GM21723 (cell line): Measurements from ENCODE around the gene ATL1.
"Not testable (repeated sequence)": the region's sequence is repeated elsewhere in the genome, so short reads cannot be mapped to it uniquely, and the experiment has no call there.

Experiments
- ATAC-seq: cut with Tn5 transposase; IDR thresholded peaks from one replicate; pipeline ENCODE4 v1.9.1; 2021; ENCODE audit warnings: mild to moderate bottlenecking, moderate library complexity; ENCODE audit not compliant: unreplicated experiment

The ATL1 gene

GRCh38 chr14:50647753-50648152 is 87.8 kb downstream of the ATL1 start:
- no peak for ATAC-seq

GRCh38 chr14:50649691-50650090 is 89.7 kb downstream of the ATL1 start:
- peak; percentile 43 for ATAC-seq

GRCh38 chr14:50656776-50657175 is 96.8 kb downstream of the ATL1 start:
- ATAC-seq: no peak

GRCh38 chr14:50657753-50658152 is 97.8 kb downstream of the ATL1 start:
- ATAC-seq: no peak

- ATAC-seq: no peak
These were observed 98.3 kb downstream of the ATL1 start for GRCh38 chr14:50658203-50658602.

GRCh38 chr14:50659327-50659974 is 99.5 kb downstream of the ATL1 start:
- no peak for ATAC-seq

GRCh38 chr14:50664579-50664978 is 104.6 kb downstream of the ATL1 start:
- ATAC-seq: not testable (repeated sequence)

GRCh38 chr14:50665300-50665699 is 105.4 kb downstream of the ATL1 start:
- ATAC-seq: not testable (repeated sequence)

- ATAC-seq: peak; percentile 23
These were observed 107.1 kb downstream of the ATL1 start for GRCh38 chr14:50666772-50667683.

GRCh38 chr14:50667684-50667995 is 107.7 kb downstream of the ATL1 start:
- peak; percentile 45 for ATAC-seq

GRCh38 chr14:50667996-50668825 is 108.3 kb downstream of the ATL1 start, which contains the start of gene SAV1:
Gene SAV1, minus strand, starts transcription at chr14:50668306. Its CDS starts 339 bp downstream, at chr14:50667967.
- peak; percentile 61 for ATAC-seq

- no peak for ATAC-seq
These were observed 108.8 kb downstream of the ATL1 start for GRCh38 chr14:50668826-50669143.

GRCh38 chr14:50669441-50669986 is 109.6 kb downstream of the ATL1 start:
- ATAC-seq: no peak

- no peak for ATAC-seq
These were observed 110.4 kb downstream of the ATL1 start for GRCh38 chr14:50670196-50670865.

GRCh38 chr14:50670866-50671256 is 110.9 kb downstream of the ATL1 start:
- ATAC-seq: no peak

GRCh38 chr14:50675597-50675996 is 115.7 kb downstream of the ATL1 start:
- ATAC-seq: no peak

GRCh38 chr14:50676814-50677516 is 117.0 kb downstream of the ATL1 start:
- peak; percentile 38 for ATAC-seq

GRCh38 chr14:50677527-50678063 is 117.7 kb downstream of the ATL1 start:
- ATAC-seq: peak; percentile 73

- no peak for ATAC-seq
These were observed 118.2 kb downstream of the ATL1 start for GRCh38 chr14:50678163-50678562.

GRCh38 chr14:50679674-50680073 is 119.7 kb downstream of the ATL1 start:
- no peak for ATAC-seq
